ENCODE data around the gene HOXD13. TPM values are rescaled to one million over a fixed set of nuclear protein-coding genes. Genes with fewer than 3 reads are reported as not detected.
A peak's percentile ranks its signal among the peaks of the same experiment; 100 is the strongest.

HOXD13 gene
- polyA plus RNA-seq, 1 experiment = not detected

DNA sequence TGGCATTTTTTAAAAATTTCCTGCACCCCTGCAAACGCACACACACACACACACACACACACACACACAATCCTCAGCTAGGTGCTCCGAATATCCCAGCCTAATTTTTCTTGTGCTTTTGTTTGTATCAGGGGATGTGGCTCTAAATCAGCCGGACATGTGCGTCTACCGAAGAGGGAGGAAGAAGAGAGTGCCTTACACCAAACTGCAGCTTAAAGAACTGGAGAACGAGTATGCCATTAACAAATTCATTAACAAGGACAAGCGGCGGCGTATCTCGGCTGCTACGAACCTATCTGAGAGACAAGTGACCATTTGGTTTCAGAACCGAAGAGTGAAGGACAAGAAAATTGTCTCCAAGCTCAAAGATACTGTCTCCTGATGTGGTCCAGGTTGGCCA lies 1.8 kb downstream of the HOXD13 start:
- TF ChIP-seq, protein P1, sequence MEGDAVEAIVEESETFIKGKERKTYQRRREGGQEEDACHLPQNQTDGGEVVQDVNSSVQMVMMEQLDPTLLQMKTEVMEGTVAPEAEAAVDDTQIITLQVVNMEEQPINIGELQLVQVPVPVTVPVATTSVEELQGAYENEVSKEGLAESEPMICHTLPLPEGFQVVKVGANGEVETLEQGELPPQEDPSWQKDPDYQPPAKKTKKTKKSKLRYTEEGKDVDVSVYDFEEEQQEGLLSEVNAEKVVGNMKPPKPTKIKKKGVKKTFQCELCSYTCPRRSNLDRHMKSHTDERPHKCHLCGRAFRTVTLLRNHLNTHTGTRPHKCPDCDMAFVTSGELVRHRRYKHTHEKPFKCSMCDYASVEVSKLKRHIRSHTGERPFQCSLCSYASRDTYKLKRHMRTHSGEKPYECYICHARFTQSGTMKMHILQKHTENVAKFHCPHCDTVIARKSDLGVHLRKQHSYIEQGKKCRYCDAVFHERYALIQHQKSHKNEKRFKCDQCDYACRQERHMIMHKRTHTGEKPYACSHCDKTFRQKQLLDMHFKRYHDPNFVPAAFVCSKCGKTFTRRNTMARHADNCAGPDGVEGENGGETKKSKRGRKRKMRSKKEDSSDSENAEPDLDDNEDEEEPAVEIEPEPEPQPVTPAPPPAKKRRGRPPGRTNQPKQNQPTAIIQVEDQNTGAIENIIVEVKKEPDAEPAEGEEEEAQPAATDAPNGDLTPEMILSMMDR (IDR thresholded peaks at IDR 0.05; ENCODE audit: low read depth, low read length) = no peak
- POLR2A ChIA-PET = no interaction called here
- CTCF ChIA-PET = interaction anchor here (0.6 to 6.3 kb wide), 4 partner anchors 405 to 927 kb away, joined by 3 to 135 read pairs (median 24); no protein-coding TSS in a partner anchor

DNA sequence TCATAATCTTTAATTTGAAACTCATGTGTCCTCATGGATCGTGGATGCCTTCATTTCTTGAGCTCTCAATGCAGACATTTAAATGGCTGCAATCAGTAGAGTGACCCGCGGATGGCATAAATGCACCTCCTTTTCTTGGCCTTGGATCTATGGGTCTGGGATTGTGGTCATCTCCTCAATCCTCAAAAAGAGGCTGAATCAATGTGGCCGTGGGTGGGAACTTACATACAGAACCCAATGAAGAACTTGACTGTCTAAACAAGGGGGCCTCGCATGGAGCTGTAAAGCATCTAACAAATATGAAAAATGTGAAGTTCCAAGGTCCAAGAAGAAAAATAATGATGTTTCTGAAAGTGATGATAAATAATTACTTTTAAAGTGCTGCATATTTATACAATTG lies 2.9 kb downstream of the HOXD13 start:
- H3K27me3 ChIP-seq (ENCODE audit: control insufficient read depth, insufficient read depth, low read length) = peaks cover 93% of the 10 kb centered on the region
- no peak overlapping the region for H3K4me3 ChIP-seq (ENCODE audit: low read depth, low read length)
- POLR2A ChIA-PET = no interaction called here
- H3K27ac ChIP-seq (ENCODE audit: low read depth, low read length) = no peak overlapping the region
- CTCF ChIA-PET = interaction anchor here (0.6 to 6.3 kb wide), 7 partner anchors 11 to 845 kb away, joined by 3 to 135 read pairs (median 8); no protein-coding TSS in a partner anchor
- no peak for DNase-seq (ENCODE audit: low read depth, low spot score)
- H3K9me3 ChIP-seq (ENCODE audit: control insufficient read depth, insufficient read depth, low read length) = peaks cover 14% of the 10 kb centered on the region; the same call in 1 of the 2 replicates
- TF ChIP-seq, protein P1 (IDR thresholded peaks at IDR 0.05; ENCODE audit: low read depth, low read length) = no peak

More for the DNA sequence above, 1.8 kb downstream of the HOXD13 start:
- Histone ChIP-seq H3K27me3 (ENCODE audit: control insufficient read depth, insufficient read depth, low read length) (peaks cover 83% of the 10 kb centered on the region), H3K9me3 (ENCODE audit: control insufficient read depth, insufficient read depth, low read length) (peaks cover 8% of the 10 kb centered on the region; the same call in 1 of the 2 replicates), H3K4me3 (ENCODE audit: low read depth, low read length) (no peak overlapping the region), H3K27ac (ENCODE audit: low read depth, low read length) (no peak overlapping the region)
- no peak for DNase-seq (ENCODE audit: low read depth, low spot score)

DNA sequence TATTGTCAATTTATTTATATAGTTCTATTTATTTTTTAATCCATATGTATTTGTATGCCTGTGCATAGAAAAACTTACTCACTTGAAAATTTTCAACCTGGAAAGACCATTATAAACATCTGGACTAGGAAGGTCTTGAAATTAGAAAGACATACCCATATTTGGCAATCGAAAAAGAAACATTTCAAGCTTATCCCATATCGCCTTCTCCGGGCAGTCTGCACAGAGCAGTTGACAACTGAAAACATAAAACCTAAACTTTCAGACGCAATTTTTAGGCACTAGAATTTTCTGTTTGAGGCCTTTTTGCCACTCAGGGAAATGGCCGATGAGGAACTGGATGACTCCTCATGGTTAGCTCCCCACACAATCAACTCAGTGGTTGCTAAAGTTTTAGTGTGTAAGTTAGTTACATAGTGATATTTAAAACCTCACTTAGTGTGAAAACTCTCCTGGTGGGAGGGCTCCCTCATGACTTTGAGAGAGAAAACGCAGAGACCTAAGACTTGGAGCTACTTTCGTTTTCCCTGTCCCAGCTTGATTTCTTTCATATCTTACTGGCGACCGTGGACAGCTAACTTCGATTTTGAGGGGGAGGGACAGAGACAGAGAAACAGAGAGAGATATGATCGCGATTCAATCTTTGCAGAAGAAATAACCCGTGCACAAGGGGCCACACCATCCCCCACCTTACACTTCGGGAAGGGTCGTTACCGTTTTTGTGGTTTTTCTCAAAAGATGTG lies 3.9 kb downstream of the HOXD13 start:
- peaks cover 18% of the 10 kb centered on the region; the same call in 1 of the 2 replicates for H3K9me3 ChIP-seq (ENCODE audit: control insufficient read depth, insufficient read depth, low read length)
- CTCF ChIA-PET = interaction anchor here (0.6 to 6.3 kb wide), 24 partner anchors 8 to 1399 kb away, joined by 3 to 135 read pairs (median 4); no protein-coding TSS in a partner anchor
- DNase-seq (ENCODE audit: low read depth, low spot score) = no peak
- H3K27me3 ChIP-seq (ENCODE audit: control insufficient read depth, insufficient read depth, low read length) = peaks cover 93% of the 10 kb centered on the region
- peak overlapping the region; percentile 49 for H3K4me3 ChIP-seq (ENCODE audit: low read depth, low read length)
- no peak overlapping the region for H3K27ac ChIP-seq (ENCODE audit: low read depth, low read length)
- POLR2A ChIA-PET = no interaction called here
- TF ChIP-seq, protein P1 (IDR thresholded peaks at IDR 0.05; ENCODE audit: low read depth, low read length) = no peak

DNA sequence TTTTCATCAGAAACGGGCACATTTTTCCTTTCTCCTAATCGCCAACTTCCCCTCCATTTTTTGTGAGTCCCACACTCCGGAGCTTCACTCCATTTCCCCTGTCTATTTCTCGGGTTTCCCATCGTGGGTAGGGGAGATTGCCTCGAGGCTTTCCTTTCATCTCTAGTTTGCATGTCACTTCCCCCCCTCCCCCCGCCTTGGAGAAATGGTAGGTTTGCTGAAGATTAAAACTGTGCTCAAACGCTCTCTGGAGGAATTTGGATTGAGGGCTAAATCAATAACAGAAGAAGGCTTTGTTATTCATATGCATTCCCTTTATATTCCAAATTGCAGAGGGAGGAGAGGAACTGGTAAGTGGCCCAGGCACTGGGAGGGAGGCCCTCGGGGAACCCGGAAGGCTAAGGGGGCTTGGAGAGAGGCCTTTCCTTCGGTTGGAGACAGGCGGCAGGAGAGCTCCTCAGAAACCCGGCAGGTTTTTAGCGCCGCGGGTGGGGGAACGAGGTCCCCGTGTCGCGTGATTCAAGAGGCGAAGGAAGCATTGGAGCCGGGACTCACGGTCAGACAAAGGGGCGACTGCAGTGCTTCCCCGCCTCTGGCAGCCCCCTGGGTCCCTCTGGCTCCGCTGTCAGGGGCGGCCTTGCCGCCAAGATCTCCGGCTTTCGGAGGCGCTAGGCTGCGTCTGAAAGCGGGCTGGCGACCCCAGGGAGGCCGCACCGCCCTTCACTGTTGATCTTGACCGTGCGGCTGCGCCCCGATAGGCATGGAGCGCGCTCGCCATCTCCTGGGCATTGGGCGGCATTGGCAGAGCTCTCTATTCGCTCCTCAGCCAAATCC lies 4.7 kb downstream of the HOXD13 start:
- Histone ChIP-seq H3K27me3 (ENCODE audit: control insufficient read depth, insufficient read depth, low read length) (peaks cover 93% of the 10 kb centered on the region), H3K27ac (ENCODE audit: low read depth, low read length) (no peak overlapping the region), H3K9me3 (ENCODE audit: control insufficient read depth, insufficient read depth, low read length) (peaks cover 18% of the 10 kb centered on the region; the same call in 1 of the 2 replicates), H3K4me3 (ENCODE audit: low read depth, low read length) (peak overlapping the region; percentile 49)
- ChIA-PET POLR2A (no interaction called here), CTCF (interaction anchor here (0.6 to 6.3 kb wide), 30 partner anchors 9 to 1400 kb away, joined by 3 to 135 read pairs (median 4); no protein-coding TSS in a partner anchor)
- TF ChIP-seq, protein P1 (IDR thresholded peaks at IDR 0.05; ENCODE audit: low read depth, low read length) = peak; percentile 85
- DNase-seq (ENCODE audit: low read depth, low spot score) = peak; percentile 10

Measured in AG04450 (cell line).